Activated naive CD4-positive, alpha-beta T cell treated with anti-CD3 and anti-CD28 coated beads, Interleukin-2, amount 10 ng/mL, durations not matched to agents 7 days and 5 days (primary cell): ENCODE measurements around the gene VAC14.
A peak's percentile ranks its signal among the peaks of the same experiment; 100 is the strongest.

Experiments used
- CTCF ChIA-PET: fragments of 350-600 bp; sonication (Branson Sonifier 250); formaldehyde crosslinking; loops from one replicate; lab custom pipeline; 2021; ENCODE audit warnings: antibody characterized with exemption; lab: Charles Lee
- DNase-seq: peaks from one replicate; pipeline ENCODE4 v3.0.0-alpha.2; 2020
- H3K27ac Mint-ChIP-seq: one replicate; pipeline ENCODE4 v1.8.0; 2021; ENCODE audit warnings: mild to moderate bottlenecking, moderate library complexity, mixed read lengths
- H3K27me3 Mint-ChIP-seq: one replicate; pipeline ENCODE4 v1.8.0; 2021; ENCODE audit warnings: mild to moderate bottlenecking, mixed read lengths
- H3K36me3 Mint-ChIP-seq: one replicate; pipeline ENCODE4 v1.8.0; 2021; ENCODE audit warnings: mixed read lengths
- H3K4me1 Mint-ChIP-seq: one replicate; pipeline ENCODE4 v1.8.0; 2021; ENCODE audit warnings: mixed read lengths
- H3K4me3 Mint-ChIP-seq: one replicate; pipeline ENCODE4 v1.8.0; 2021; ENCODE audit warnings: mild to moderate bottlenecking, moderate library complexity, mixed read lengths
- H3K9me3 Mint-ChIP-seq: one replicate; pipeline ENCODE4 v1.8.0; 2021; ENCODE audit warnings: mixed read lengths

The VAC14 gene

DNA sequence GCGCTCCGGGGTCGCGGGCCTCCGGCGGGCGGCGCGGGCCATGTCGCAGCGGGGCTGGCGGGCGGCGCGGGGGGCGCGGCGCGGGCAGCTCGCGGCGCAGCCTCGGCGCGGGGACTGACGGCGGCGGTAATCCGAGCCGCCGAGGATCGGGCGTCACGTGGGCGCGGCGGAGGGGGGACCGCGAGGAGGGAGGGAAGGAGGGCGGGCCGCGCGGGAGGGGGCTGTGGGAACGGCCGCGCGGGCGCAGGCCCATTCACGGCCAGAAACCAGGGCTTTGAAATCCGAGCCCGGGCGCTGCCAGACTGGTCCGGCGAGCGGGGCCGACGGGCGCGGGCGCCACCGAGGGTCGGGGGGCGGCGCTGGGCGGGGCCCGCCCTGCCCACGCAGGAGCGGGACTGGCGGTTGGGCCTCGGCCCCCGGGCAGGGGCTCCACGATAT, 115.0 kb downstream of the VAC14 start, which contains the start of gene MTSS2:
Gene MTSS2 (minus strand): TSS at position 116 of the 438 bp plus-strand sequence. CDS start 262 bp downstream, outside the sequence.
- peaks cover 2% of the 10 kb centered on the region for H3K36me3 Mint-ChIP-seq
- CTCF ChIA-PET: interaction anchor here (6.1 kb wide), 1 partner anchor 85 kb away, joined by 37 read pairs; no protein-coding TSS in a partner anchor
- H3K9me3 Mint-ChIP-seq: no peaks in the 10 kb centered on the region
- H3K4me1 Mint-ChIP-seq: peaks cover 25% of the 10 kb centered on the region
- peak within 1 kb of the TSS; percentile 76 for H3K4me3 Mint-ChIP-seq
- DNase-seq: peak; percentile 73
- peak within 1 kb of the TSS; percentile 52 for H3K27ac Mint-ChIP-seq
- peaks cover 48% of the 10 kb centered on the region for H3K27me3 Mint-ChIP-seq

DNA sequence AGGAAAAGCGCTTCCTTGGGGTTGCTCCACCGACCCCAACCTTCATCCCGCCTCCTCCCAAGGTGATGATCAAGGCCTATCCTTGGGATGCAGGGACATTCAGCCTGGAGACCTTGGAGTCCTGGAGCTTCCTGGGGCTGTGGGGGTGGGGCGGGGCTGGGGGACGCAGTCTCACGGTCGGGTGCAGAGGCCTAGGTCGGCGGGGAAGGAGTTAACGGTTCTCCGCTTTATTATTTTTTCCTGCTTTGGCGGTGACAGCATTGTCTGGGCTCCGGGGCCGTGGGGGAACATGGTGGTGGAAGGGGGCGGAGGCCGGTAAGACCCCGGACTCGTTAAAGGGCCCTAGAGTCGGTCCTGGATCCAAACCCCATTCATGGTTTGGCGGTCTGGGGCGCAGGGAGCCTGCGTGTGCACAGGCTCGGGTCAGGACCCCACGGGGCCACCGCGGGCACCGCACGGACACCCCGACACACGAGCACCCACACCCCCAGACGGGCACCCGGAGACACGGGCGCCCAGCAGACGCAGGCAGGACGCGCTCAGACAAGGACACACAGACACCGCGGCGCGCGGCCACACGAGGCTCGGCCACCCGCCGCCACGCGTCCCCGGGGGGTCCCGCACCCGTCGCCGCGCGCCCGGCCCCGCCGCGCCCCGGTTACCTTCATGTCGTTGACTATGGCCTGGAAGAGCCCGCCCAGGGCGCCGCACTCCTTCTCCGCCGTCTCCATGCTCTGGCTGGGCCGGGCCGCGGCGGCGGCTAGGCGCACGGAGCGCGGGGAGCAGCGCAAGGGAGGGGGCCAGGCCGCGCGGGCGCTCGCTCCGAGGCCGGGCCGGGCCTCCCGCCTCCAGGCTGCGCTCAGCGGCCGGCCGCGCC, 115.7 kb downstream of the VAC14 start:
- peak; percentile 42 for DNase-seq
- Mint-ChIP-seq H3K36me3 (peaks cover 2% of the 10 kb centered on the region), H3K27ac (no peak overlapping the region), H3K27me3 (peaks cover 49% of the 10 kb centered on the region), H3K4me1 (peaks cover 27% of the 10 kb centered on the region), H3K4me3 (peak overlapping the region; percentile 76), H3K9me3 (no peaks in the 10 kb centered on the region)
- CTCF ChIA-PET: interaction anchor here (6.1 kb wide), 1 partner anchor 85 kb away, joined by 37 read pairs; no protein-coding TSS in a partner anchor

DNA sequence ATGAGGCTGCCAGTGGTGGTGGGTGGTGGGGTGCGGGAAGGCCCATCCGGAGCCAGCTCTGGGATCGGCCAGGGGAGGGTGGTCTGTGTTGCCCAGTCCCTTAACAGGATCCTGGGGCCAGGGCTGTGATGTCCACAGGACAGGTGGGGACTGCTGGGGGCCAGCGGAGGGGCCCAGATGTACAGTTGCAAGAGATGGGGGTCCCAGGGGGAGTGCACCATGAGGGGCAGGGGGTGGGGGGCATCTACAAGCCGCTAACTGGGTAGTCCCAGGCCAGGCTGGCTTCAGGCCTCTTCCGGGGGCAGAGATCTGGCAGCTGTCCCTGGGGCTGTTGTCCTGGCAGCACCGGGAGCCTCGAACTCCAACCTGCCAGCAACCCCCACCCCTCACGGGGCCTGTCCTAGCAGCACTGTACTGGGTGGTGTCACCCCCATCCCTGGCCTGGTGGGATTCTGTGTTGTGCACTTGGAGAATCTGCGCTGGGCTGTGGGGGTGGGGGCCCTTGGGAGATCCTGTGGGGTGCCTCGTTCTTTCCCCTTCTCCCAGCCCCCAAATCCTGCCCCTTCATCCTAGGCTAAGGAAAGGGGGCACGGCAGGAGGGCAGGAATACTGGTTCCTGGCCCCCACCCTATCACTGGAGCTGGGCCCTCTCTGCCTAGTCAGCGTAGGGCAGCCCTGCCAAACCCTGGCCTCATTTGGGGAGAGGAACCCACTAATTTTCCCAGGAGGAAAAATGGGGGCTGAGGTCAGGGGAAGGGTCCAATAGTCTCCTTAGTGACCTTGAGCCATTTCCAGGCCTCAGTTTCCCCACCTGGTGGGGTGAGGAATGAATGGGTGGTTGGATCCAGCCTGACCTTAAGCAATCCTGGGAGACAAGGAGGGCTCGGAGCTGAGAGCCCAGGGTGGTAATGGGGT, 116.6 kb downstream of the VAC14 start:
- no peak for DNase-seq
- H3K4me1 Mint-ChIP-seq: peaks cover 24% of the 10 kb centered on the region
- H3K27me3 Mint-ChIP-seq: peaks cover 49% of the 10 kb centered on the region
- peaks cover 4% of the 10 kb centered on the region for H3K36me3 Mint-ChIP-seq
- CTCF ChIA-PET: interaction anchor here (1.0 to 6.8 kb wide), 3 partner anchors 54 to 87 kb away, joined by 3 to 87 read pairs (median 37); no protein-coding TSS in a partner anchor
- H3K9me3 Mint-ChIP-seq: no peaks in the 10 kb centered on the region
- peak overlapping the region; percentile 76 for H3K4me3 Mint-ChIP-seq
- peak overlapping the region; percentile 65 for H3K27ac Mint-ChIP-seq

DNA sequence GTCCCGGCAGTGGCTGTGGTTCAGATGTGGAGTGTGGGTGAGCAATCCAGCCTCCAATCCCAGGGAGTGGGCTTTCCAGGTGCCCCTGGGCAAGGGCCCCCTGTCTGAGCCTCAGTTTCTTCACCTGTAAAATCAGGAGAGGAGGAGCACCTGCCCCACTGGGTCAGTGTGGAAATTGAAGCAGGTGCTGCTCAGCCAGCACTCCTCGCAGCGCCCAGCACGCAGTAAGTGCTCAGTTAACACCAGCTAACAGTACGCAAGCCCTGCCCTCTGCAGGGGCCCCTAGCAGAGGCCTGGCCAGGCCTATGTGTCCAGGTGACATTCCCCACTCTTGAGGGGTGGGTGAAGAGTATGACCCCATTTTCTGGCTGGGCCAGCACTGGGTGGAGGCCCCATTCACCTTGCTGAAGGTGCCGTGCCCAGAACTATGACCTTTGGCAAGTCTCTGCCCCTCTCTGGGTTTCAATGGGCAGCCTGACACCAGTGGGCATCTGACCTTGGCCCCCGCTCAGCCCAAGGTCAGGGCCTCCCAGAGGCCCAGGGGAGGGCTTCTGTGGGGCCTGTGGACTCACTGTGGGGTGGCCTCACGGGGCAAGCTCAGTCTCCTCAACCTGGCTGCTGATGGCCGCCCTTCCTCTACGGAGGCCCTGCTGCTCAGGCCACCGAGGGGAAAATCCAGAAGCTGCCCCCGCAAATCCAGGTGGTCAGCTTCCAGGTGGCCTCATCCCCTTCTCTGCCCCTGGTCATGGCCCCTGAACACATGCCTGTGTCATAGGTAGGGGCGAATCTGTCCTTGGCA, 117.6 kb downstream of the VAC14 start:
- CTCF ChIA-PET: interaction anchor here (0.8 to 6.8 kb wide), 3 partner anchors 55 to 88 kb away, joined by 3 to 87 read pairs (median 3); no protein-coding TSS in a partner anchor
- DNase-seq: no peak
- Mint-ChIP-seq H3K27ac (no peak overlapping the region), H3K27me3 (peaks cover 49% of the 10 kb centered on the region), H3K4me1 (peaks cover 28% of the 10 kb centered on the region), H3K4me3 (no peak overlapping the region), H3K9me3 (no peaks in the 10 kb centered on the region), H3K36me3 (peaks cover 8% of the 10 kb centered on the region)

DNA sequence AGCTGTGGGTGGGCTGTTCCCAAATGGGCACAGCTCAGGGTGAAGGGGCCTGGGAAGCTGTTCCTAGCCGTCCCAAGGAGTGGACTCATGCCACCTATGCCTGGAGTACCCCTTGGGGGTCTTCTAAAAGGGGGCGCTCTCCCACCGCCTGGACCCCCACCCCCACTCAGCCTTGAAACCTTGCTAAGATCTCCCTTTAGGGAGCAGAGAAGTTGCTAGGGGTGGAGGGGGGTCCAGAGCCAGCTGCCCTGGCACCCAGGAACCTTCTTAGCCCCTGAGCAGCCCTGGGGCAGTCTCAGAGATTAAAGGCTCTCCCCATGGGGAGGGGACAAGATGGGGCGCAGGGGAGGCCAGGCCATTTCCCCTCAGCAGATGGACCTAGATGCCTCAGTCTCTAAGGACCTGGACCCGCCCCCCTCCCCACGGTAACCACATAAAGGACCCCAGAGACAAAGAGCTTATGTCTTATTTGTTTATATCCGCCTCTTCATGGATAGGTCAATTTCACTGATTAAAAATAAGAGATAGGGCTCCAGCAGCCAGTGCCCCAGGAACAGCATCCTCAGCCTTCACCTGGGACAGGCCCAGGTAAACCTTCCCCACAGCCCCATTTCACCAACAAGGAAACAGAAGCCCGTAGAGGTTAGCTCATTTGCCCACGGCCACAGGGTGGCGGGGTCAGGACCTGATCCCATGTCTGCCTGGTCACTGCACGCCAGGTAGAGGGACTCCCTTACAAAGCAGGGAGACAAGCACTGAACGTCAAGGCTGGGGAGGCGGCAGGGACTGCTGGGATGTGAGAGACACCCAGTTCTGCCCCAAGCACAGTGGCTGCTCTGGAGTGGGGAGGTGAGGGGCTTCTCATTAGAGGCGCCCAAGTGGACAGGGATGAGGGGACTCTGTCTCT, 118.5 kb downstream of the VAC14 start:
- Mint-ChIP-seq H3K27ac (no peak overlapping the region), H3K36me3 (peaks cover 8% of the 10 kb centered on the region), H3K27me3 (peaks cover 46% of the 10 kb centered on the region), H3K9me3 (no peaks in the 10 kb centered on the region), H3K4me3 (no peak overlapping the region), H3K4me1 (peaks cover 28% of the 10 kb centered on the region)
- CTCF ChIA-PET: interaction anchor here (0.8 to 6.8 kb wide), 2 partner anchors 85 to 88 kb away, joined by 3 to 87 read pairs; no protein-coding TSS in a partner anchor
- DNase-seq: no peak

DNA sequence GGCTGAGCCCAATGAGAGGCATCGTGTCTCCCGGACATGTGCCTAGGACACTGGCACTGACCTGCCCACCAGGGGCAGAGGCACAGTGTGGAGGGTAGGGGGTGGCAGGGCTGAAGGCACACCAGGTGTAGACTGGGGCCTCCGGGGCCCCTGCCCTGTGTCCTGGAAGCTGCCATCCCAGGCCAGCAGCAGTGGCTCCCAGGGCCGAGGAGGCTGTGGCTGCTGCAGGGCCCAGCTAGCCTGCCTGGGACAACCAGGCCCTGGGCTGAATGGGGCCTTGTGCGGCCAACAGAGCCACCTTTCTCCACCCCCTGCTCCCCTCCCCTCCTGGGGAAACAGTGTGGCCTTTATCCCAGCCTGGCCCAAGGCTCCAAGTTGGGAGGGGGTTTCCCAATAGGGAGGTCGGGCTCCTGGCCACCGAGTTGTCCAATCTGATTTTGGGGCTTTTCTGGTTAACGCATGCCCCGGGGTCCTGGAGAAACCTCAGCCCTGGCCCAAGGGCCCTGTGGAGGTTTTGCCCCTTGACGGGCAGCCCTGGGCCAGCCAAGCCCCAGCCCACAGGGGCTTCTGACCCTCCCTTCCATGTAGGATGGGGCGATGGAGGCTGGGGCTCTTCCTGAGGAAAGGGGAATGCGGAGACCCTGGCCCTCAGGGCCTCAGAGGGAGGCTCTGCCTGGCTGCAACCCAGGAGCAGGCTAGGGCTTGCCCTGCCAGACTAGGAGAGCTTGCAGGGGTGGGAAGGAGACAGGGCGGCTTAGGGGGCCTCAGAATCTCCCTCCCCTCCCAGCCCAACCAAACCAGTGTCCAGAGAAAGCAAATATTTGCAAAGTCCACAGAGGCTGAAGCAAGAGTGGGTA, 119.3 kb downstream of the VAC14 start:
- no peak overlapping the region for H3K27ac Mint-ChIP-seq
- H3K4me3 Mint-ChIP-seq: no peak overlapping the region
- CTCF ChIA-PET: interaction anchor here (6.8 kb wide), 1 partner anchor 89 kb away, joined by 87 read pairs; no protein-coding TSS in a partner anchor

DNA sequence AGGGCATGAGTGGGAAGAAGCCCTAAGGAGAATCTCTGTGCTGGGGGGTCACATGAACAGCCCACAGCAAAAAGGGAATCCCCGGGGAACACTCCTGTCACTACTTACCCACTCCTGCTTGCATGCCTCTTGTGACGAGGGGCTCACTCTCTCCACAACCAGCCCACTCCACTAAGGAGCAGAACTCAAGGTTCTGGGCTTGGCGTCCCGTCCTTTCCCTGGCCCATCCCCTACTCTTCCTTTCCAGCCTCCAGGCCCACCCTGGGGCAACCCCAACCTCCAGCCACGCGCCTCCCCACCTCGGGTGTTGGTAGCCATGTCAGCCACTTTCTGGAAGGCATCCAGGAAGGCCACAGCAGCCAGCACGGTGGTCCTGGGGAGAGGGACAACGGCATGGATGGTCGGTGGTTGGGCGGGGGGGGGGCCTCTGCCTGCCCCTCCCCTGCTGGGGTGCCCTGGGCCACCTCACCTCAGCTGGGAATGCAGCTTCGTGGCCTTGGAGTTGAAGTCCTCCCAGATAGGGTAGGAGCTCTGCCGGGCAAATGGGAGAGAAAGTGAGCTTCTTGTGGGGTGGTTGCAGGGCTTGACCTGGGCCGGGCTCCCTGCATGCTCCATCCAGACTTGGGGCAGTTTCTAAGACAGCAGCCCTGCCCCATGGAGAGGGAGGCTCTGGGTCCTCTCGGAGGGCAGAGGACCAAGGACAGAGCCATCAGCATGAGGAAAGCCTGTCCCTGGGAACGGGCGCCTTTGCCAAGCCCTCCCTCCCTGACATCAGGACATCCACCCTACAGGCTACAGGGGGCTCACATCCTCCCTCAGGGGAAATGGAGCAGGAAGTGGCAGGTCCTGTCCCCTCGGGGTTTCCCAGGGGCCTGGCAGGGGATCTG, 120.2 kb downstream of the VAC14 start:
- Mint-ChIP-seq H3K36me3 (peaks cover 7% of the 10 kb centered on the region), H3K4me1 (peaks cover 21% of the 10 kb centered on the region), H3K9me3 (no peaks in the 10 kb centered on the region), H3K4me3 (no peak overlapping the region), H3K27me3 (peaks cover 31% of the 10 kb centered on the region), H3K27ac (no peak overlapping the region)
- CTCF ChIA-PET: interaction anchor here (1.2 to 6.8 kb wide), 3 partner anchors 42 to 90 kb away, joined by 3 to 87 read pairs (median 7); no protein-coding TSS in a partner anchor
- no peak for DNase-seq

More for the DNA sequence above, 119.3 kb downstream of the VAC14 start:
- peaks cover 37% of the 10 kb centered on the region for H3K27me3 Mint-ChIP-seq
- peaks cover 7% of the 10 kb centered on the region for H3K36me3 Mint-ChIP-seq
- peaks cover 23% of the 10 kb centered on the region for H3K4me1 Mint-ChIP-seq
- no peak for DNase-seq
- H3K9me3 Mint-ChIP-seq: no peaks in the 10 kb centered on the region

DNA sequence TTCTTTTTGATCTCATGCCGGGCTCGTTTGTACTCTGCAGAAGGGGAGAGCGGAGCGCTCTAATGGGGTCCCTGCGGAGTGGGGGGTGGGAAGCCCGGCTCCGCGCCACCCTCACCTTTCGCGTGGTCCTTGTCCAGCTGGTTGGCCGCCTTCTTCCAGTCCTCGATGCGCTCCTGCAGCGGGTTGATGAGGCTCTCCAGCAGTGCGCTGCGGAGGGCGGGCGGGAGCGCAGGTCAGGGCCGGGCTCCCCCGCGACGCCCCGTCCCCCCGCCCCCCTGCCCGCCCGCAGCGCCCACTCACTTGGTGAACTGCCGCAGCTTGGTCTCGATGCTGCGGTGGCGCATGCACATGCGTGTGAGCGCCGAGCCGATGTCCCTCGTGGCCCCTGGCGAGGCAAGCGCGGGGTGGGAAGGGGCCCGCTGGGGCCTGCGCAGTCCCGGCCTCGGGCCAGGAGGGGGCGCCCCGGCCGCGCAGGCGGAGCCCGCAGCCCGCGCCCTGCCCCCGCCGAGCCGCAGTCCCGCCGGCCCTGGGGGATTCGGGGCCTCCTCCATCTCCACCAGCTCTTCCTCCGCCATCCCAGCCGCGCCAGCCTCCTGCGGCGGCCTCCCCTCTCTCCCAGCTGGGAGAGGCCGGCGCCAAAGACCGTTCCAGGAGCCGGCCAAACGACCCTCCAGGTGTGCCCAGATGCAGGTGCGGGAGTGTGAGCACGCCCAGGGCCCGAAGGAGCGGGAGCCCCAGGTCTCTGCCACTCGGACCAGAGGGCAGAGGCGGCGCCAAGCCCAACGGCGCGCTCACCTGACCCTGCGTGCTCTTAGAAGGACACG, 121.1 kb downstream of the VAC14 start:
- Mint-ChIP-seq H3K36me3 (peaks cover 7% of the 10 kb centered on the region), H3K9me3 (no peaks in the 10 kb centered on the region), H3K4me3 (no peak overlapping the region), H3K27me3 (peaks cover 25% of the 10 kb centered on the region), H3K27ac (no peak overlapping the region), H3K4me1 (peaks cover 21% of the 10 kb centered on the region)
- DNase-seq: no peak
- CTCF ChIA-PET: interaction anchor here (0.9 to 6.8 kb wide), 6 partner anchors 43 to 631 kb away, joined by 3 to 87 read pairs (median 5); no protein-coding TSS in a partner anchor

DNA sequence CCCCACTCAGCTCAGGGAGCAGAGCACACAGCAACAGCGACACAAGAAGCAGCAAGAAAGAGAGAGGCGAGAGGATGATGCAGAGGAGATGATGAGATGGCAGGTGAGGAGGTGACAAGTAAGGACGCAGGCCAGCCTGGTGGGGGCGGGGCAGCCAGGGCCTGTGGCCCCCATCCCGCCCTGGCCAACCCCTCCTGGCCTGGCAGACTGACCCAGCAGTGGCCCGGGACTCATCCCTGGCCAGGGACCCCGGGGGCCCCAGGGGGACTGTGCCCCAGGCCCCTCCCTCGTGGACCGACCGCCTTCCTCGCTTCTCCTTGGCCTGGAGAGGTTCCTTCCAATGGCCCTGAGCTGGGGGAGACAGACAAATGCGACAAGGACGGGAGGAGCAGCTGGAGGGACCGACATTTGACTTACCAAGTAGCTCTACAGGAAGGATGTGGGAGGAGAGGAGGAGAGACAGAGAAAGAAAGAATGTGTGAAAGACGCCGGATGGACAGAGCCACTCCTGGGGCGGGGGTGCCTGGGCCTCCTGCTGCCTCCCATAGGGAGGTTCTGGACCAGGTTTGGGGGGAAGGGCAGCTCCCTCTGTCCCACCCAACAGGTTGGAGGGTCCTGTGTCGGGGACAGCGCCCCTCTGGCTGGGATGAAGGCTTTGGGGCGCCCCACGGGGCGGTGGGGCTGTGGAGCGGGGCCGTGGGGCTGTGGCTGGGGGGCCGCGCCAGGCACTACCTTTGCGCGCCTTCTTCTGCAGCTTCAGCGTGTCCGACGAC, 121.9 kb downstream of the VAC14 start:
- CTCF ChIA-PET: interaction anchor here (0.8 to 6.8 kb wide), 7 partner anchors 10 to 632 kb away, joined by 3 to 87 read pairs (median 3); no protein-coding TSS in a partner anchor
- no peak overlapping the region for H3K27ac Mint-ChIP-seq
- H3K9me3 Mint-ChIP-seq: no peaks in the 10 kb centered on the region
- DNase-seq: no peak
- H3K4me3 Mint-ChIP-seq: no peak overlapping the region
- H3K27me3 Mint-ChIP-seq: peaks cover 20% of the 10 kb centered on the region
- peaks cover 21% of the 10 kb centered on the region for H3K4me1 Mint-ChIP-seq
- H3K36me3 Mint-ChIP-seq: peaks cover 7% of the 10 kb centered on the region
